GM19193 (cell line): ENCODE data around the gene CTAGE9.
"Not testable (repeated sequence)": the region's sequence is repeated elsewhere in the genome, so short reads cannot be mapped to it uniquely, and the experiment has no call there.

Source experiments
- POLR2A ChIP-seq: IDR thresholded peaks from 4 replicates; pipeline ENCODE4 v1.6.1; 2011; ENCODE audit not compliant: insufficient read depth, insufficient read length; ENCODE audit errors: extremely low read depth

CTAGE9 gene

GRCh38 chr6:131710917-131711316 lies at the start of gene CTAGE9:
Gene CTAGE9, minus strand, starts transcription at chr6:131711017. Its CDS starts 0 bp downstream, at chr6:131711017.
- TF ChIP-seq POLR2A, result not testable (repeated sequence)

GRCh38 chr6:131758920-131759319 lies 48.1 kb upstream of the CTAGE9 start:
- TF ChIP-seq POLR2A, result no peak

GRCh38 chr6:131756039-131756438 lies 45.2 kb upstream of the CTAGE9 start:
- no peak for TF ChIP-seq POLR2A

- TF ChIP-seq POLR2A, result no peak
These were observed 44.8 kb upstream of the CTAGE9 start for GRCh38 chr6:131755597-131755996.

- TF ChIP-seq POLR2A, result no peak
These were observed 44.1 kb upstream of the CTAGE9 start for GRCh38 chr6:131754715-131755567.

- TF ChIP-seq POLR2A, result no peak
These were observed 43.3 kb upstream of the CTAGE9 start for GRCh38 chr6:131754088-131754487.

GRCh38 chr6:131749023-131749422 lies 38.2 kb upstream of the CTAGE9 start:
- TF ChIP-seq POLR2A, result no peak

GRCh38 chr6:131747821-131748353 lies 37.1 kb upstream of the CTAGE9 start:
- TF ChIP-seq POLR2A, result no peak

- TF ChIP-seq POLR2A, result no peak
These were observed 34.7 kb upstream of the CTAGE9 start for GRCh38 chr6:131745476-131745875.

GRCh38 chr6:131744432-131745287 lies 33.8 kb upstream of the CTAGE9 start:
- no peak for TF ChIP-seq POLR2A

GRCh38 chr6:131741688-131742393 lies 31.0 kb upstream of the CTAGE9 start:
- no peak for TF ChIP-seq POLR2A

GRCh38 chr6:131740161-131740560 lies 29.3 kb upstream of the CTAGE9 start:
- TF ChIP-seq POLR2A, result no peak

- TF ChIP-seq POLR2A, result no peak
These were observed 28.3 kb upstream of the CTAGE9 start for GRCh38 chr6:131739136-131739535.

GRCh38 chr6:131736811-131737210 lies 26.0 kb upstream of the CTAGE9 start:
- TF ChIP-seq POLR2A, result no peak
